B cell (primary cell): ENCODE data around the gene NUP210L. TPM values are rescaled to one million over a fixed set of nuclear protein-coding genes. Genes with fewer than 3 reads are reported as not detected.

Experiments used
- ATAC-seq: fragments of 200-7000 bp; cut with Tn5 transposase; one replicate; pipeline ENCODE4 v1.10.0; 2021; ENCODE audit warnings: low read depth, mild to moderate bottlenecking, moderate number of reproducible peaks, moderate library complexity
- CTCF ChIA-PET: fragments of 350-600 bp; sonication (Branson Sonifier 250); formaldehyde crosslinking; loops from one replicate; lab custom pipeline; 2021; ENCODE audit warnings: antibody characterized with exemption, inconsistent platforms; lab: Charles Lee
- POLR2A ChIA-PET: fragments of 350-600 bp; sonication (Branson Sonifier 250); formaldehyde crosslinking; loops from one replicate; lab custom pipeline; 2021; ENCODE audit warnings: antibody characterized with exemption; lab: Charles Lee
- DNase-seq: peaks from one replicate; pipeline ENCODE4 v3.0.0; 2013
- H2AFZ ChIP-seq: 2 replicates; pipeline ENCODE4 v1.6.1; 2012; ENCODE audit warnings: mild to moderate bottlenecking, low read depth, low read length; ENCODE audit not compliant: insufficient read depth, poor library complexity, severe bottlenecking
- H3K27ac ChIP-seq, 2 donors: 1 replicate in 1 of 2; 2 replicates in 1 of 2; pipeline ENCODE4 v1.5.1; 2012 to 2013; ENCODE audit warnings: low read length in 2 of 2, mild to moderate bottlenecking in 2 of 2, moderate library complexity in 1 of 2
- H3K27me3 ChIP-seq, 4 experiments: fragments of 200-600 bp in 1 of 4; sonication (generic) in 1 of 4; replicated peaks in 1 of 4; 1 replicate in 2 of 4; 2 replicates in 2 of 4; pipeline versions ENCODE4 v1.6.1 to v1.7.0; 2013 to 2016; ENCODE audit warnings: low read length in 3 of 4, mild to moderate bottlenecking in 2 of 4, mixed read lengths in 1 of 4, moderate library complexity in 1 of 4; ENCODE audit not compliant: insufficient read depth in 4 of 4, control insufficient read depth in 3 of 4; ENCODE audit errors: control extremely low read depth in 1 of 4
- H3K36me3 ChIP-seq, 2 experiments: replicated peaks in 1 of 2; 1 replicate in 1 of 2; 2 replicates in 1 of 2; pipeline versions ENCODE4 v1.6.1 to v1.7.1; 2013; ENCODE audit warnings: low read length in 1 of 2; ENCODE audit not compliant: insufficient read depth in 2 of 2, control insufficient read depth in 1 of 2; ENCODE audit errors: control extremely low read depth in 1 of 2, extremely low read depth in 1 of 2
- H3K4me1 ChIP-seq, 2 donors: fragments of 200-600 bp in 1 of 2; sonication (generic) in 1 of 2; 1 replicate in 1 of 2; 2 replicates in 1 of 2; pipeline versions ENCODE4 v1.5.1 to v1.6.1; 2013 to 2017; ENCODE audit warnings: low read length in 2 of 2; ENCODE audit not compliant: control insufficient read depth in 2 of 2, insufficient read depth in 2 of 2
- H3K4me2 ChIP-seq: replicated peaks from 2 replicates; pipeline ENCODE3; 2012; ENCODE audit warnings: mild to moderate bottlenecking, low read depth, low read length; ENCODE audit not compliant: poor library complexity, severe bottlenecking
- H3K4me3 ChIP-seq, 5 experiments: fragments of 200-600 bp in 1 of 5; sonication (generic) in 1 of 5; 1 replicate in 3 of 5; 2 replicates in 2 of 5; pipeline versions ENCODE4 v1.5.1 to v1.7.0; 2011 to 2016; ENCODE audit warnings: low read length in 4 of 5, mild to moderate bottlenecking in 4 of 5, low read depth in 2 of 5, control low read depth in 1 of 5, moderate library complexity in 1 of 5; ENCODE audit not compliant: insufficient read depth in 1 of 5; ENCODE audit errors: control extremely low read depth in 1 of 5, extremely low read depth in 1 of 5
- H3K79me2 ChIP-seq: fragments of 200-600 bp; sonication (generic); one replicate; pipeline ENCODE4 v1.6.0; 2016; ENCODE audit warnings: low read length; ENCODE audit not compliant: control insufficient read depth, insufficient read depth
- H3K9ac ChIP-seq: fragments of 200-600 bp; sonication (generic); 2 replicates; pipeline ENCODE4 v1.6.1; 2017; ENCODE audit warnings: mild to moderate bottlenecking, low read length, moderate library complexity
- H3K9me3 ChIP-seq, 3 donors: one replicate each; pipeline versions ENCODE4 v1.6.1 to v1.7.1; 2013; ENCODE audit warnings: low read length in 2 of 3; ENCODE audit not compliant: control insufficient read depth in 2 of 3, insufficient read depth in 1 of 3; ENCODE audit errors: control extremely low read depth in 1 of 3
- H4K20me1 ChIP-seq: 2 replicates; pipeline ENCODE4 v1.6.0; 2012; ENCODE audit warnings: mild to moderate bottlenecking, low read length; ENCODE audit not compliant: insufficient read depth, control insufficient read depth, poor library complexity, severe bottlenecking
- H3K27ac Mint-ChIP-seq: one replicate; pipeline ENCODE4 v1.8.0; 2021; ENCODE audit warnings: mixed read lengths
- H3K27me3 Mint-ChIP-seq: one replicate; pipeline ENCODE4 v1.8.0; 2021; ENCODE audit warnings: mixed read lengths
- H3K4me1 Mint-ChIP-seq: one replicate; pipeline ENCODE4 v1.8.0; 2021; ENCODE audit warnings: mixed read lengths
- H3K4me3 Mint-ChIP-seq: one replicate; pipeline ENCODE4 v1.8.0; 2021; ENCODE audit warnings: mixed read lengths
- H3K9me3 Mint-ChIP-seq: one replicate; pipeline ENCODE4 v1.8.0; 2022; ENCODE audit warnings: mixed read lengths; ENCODE audit not compliant: insufficient read depth
- EZH2 ChIP-seq: IDR thresholded peaks from 2 replicates; pipeline ENCODE4 v1.6.1; 2012; ENCODE audit warnings: borderline replicate concordance, low read depth, mild to moderate bottlenecking, moderate library complexity, low read length; ENCODE audit not compliant: insufficient read depth, poor library complexity, severe bottlenecking
- WGBS: methylation state at CpG from one replicate; pipeline ENCODE4 v1.1.5; 2013; ENCODE audit warnings: missing lambda C conversion rate; ENCODE audit not compliant: insufficient coverage; 5-methylcytosine and 5-hydroxymethylcytosine counted together
- intact Hi-C: fragments of 100-400 bp; cut with micrococcal nuclease; formaldehyde crosslinking; loops from one replicate; pipeline ENCODE4 v1.10.0; 2022
- polyA plus RNA-seq: library from polyadenylated mRNA; depleted of rRNA; stranded (reverse); fragments of >200 nt; gene quantifications from 2 replicates; pipeline ENCODE4 v1.2.3, GENCODE V29; 2012
- total RNA-seq, 2 donors: library from RNA; stranded (reverse); fragments of 120-200 nt in 1 of 2; gene quantifications; 1 replicate in 1 of 2; 2 replicates in 1 of 2; pipeline versions ENCODE4 v1.2.3 to v1.2.4, GENCODE V29; 2013 to 2022
- TF ChIP-seq, protein P1 (sequence below): fragments of 200-600 bp; IDR thresholded peaks from one replicate; pipeline ENCODE4 v1.8.0; 2022; ENCODE audit warnings: antibody characterized with exemption, mild to moderate bottlenecking

Gene NUP210L
- total and polyA plus RNA-seq, 2 donors (not counting 1 experiment from before 2014, with no cell fraction given), result 0.04 to 0.20 TPM

DNA sequence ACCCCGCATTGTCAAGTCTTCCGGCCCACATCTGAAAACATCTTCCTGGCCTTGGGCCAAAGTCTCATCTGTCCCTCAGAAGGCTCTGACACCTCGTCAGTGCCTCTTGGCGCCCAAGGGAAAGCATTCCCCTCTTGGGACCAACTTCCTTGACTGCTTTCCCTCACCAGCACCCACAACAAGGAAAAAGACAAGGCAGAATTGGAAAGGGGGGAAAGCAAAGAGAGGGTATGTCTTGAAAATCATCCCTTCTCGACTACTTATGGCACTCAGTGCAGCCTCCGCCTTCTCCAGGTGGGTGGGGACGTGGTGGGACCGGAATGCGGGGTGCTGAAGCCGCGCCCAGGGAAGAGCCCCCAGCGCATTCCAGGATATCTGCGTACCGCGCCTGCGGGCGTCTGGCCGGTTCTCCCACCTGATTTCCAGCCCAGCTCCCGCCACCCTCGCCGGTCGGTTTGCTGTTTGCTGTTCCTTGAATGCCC lies 191.0 kb downstream of the NUP210L start:
- no peaks in the 10 kb centered on the region for H3K27me3 Mint-ChIP-seq
- peak overlapping the region; percentile 85 for H3K4me2 ChIP-seq
- peak overlapping the region; percentile 85 for H3K27ac Mint-ChIP-seq
- TF ChIP-seq EZH2, result no peak
- TF ChIP-seq, protein P1, sequence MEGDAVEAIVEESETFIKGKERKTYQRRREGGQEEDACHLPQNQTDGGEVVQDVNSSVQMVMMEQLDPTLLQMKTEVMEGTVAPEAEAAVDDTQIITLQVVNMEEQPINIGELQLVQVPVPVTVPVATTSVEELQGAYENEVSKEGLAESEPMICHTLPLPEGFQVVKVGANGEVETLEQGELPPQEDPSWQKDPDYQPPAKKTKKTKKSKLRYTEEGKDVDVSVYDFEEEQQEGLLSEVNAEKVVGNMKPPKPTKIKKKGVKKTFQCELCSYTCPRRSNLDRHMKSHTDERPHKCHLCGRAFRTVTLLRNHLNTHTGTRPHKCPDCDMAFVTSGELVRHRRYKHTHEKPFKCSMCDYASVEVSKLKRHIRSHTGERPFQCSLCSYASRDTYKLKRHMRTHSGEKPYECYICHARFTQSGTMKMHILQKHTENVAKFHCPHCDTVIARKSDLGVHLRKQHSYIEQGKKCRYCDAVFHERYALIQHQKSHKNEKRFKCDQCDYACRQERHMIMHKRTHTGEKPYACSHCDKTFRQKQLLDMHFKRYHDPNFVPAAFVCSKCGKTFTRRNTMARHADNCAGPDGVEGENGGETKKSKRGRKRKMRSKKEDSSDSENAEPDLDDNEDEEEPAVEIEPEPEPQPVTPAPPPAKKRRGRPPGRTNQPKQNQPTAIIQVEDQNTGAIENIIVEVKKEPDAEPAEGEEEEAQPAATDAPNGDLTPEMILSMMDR, result no peak
- H3K9me3 ChIP-seq, result no peaks in the 10 kb centered on the region
- peaks cover 50 to 56% of the 10 kb centered on the region in 2 donors for H3K4me1 ChIP-seq
- no peaks in the 10 kb centered on the region for H3K27me3 ChIP-seq
- peaks cover 63% of the 10 kb centered on the region for H3K4me1 Mint-ChIP-seq
- peak overlapping the region; percentile 83 to 91 (median 87) for H3K4me3 ChIP-seq
- 3% methylated on average over 19 of the region's 22 CpGs for WGBS
- peaks cover 0 to 12% of the 10 kb centered on the region in 2 experiments for H3K36me3 ChIP-seq
- no peaks in the 10 kb centered on the region for H4K20me1 ChIP-seq
- ATAC-seq (no peak), DNase-seq (no peak)
- ChIA-PET POLR2A (interaction anchor here (0.5 to 9.2 kb wide), 7 partner anchors 13 to 236 kb away, joined by 3 to 115 read pairs (median 9); partner anchors contain the start of genes DENND4B, INTS3, JTB and RAB13), CTCF (interaction anchor here (2.3 to 7.5 kb wide), 3 partner anchors 18 to 166 kb away, joined by 9 to 65 read pairs (median 14); partner anchors contain the start of genes DENND4B and RAB13)
- H3K79me2 ChIP-seq, result peaks cover 58% of the 10 kb centered on the region
- H3K9me3 Mint-ChIP-seq, result no peaks in the 10 kb centered on the region
- H3K4me3 Mint-ChIP-seq, result peak overlapping the region; percentile 83
- peak overlapping the region; percentile 91 for H2AFZ ChIP-seq
- intact Hi-C loops, result loop anchor here (1.0 kb wide), 2 partner anchors 13 to 18 kb away; partner anchors contain the start of genes DENND4B and JTB
- peak overlapping the region; percentile 84 for H3K9ac ChIP-seq
- H3K27ac ChIP-seq, result peak overlapping the region; percentile 85 to 95
